ENCODE data around the gene CFAP74. TPM values are rescaled to one million over a fixed set of nuclear protein-coding genes. Genes with fewer than 3 reads are reported as not detected.

Gene CFAP74
- total RNA-seq, 2 experiments from 2014 or later: not detected

GRCh38 chr1:1919304-1920056, 84.1 kb downstream of the CFAP74 start:
- Histone ChIP-seq H3K27me3 (ENCODE audit: control insufficient read depth in 1 of 2, insufficient read depth in 2 of 2, low read length in 2 of 2) (no peaks in the 10 kb centered on the region), H3K4me3 (ENCODE audit: low read length) (peak overlapping the region; percentile 50), H3K36me3 (ENCODE audit: insufficient read depth, low read length) (no peaks in the 10 kb centered on the region), H3K4me1 (ENCODE audit: insufficient read depth, low read length) (peaks cover 26% of the 10 kb centered on the region), H3K27ac (ENCODE audit: low read depth in 1 of 2, low read length in 2 of 2) (peak overlapping the region; percentile 41 to 52), H3K9me3 (ENCODE audit: control insufficient read depth in 1 of 2, insufficient read depth in 1 of 2, low read length in 2 of 2) (no peaks in the 10 kb centered on the region)
- Mint-ChIP-seq H3K36me3 (ENCODE audit: low read depth) (no peaks in the 10 kb centered on the region), H3K4me3 (peak overlapping the region; percentile 72), H3K4me1 (ENCODE audit: low read depth) (peaks cover 4% of the 10 kb centered on the region), H3K27me3 (no peaks in the 10 kb centered on the region), H3K9me3 (no peaks in the 10 kb centered on the region), H3K27ac (peak overlapping the region; percentile 81)
- CTCF ChIA-PET: interaction anchor here (3.1 kb wide), 1 partner anchor 10 kb away, joined by 13 read pairs; no protein-coding TSS in a partner anchor
- TF ChIP-seq CTCF (IDR thresholded peaks at IDR 0.05): no peak
- intact Hi-C loops (cut with DNase I, micrococcal nuclease): loop anchor here (1.0 to 5.0 kb wide), 2 partner anchors 10 to 213 kb away; no protein-coding TSS in a partner anchor
- POLR2A ChIA-PET: interaction anchor here (0.8 kb wide), 1 partner anchor 10 kb away, joined by 5 read pairs; no protein-coding TSS in a partner anchor
- ATAC-seq (ENCODE audit: poor library complexity): peak; percentile 89
- peak; percentile 99 to 100 (median 100) for DNase-seq

- Mint-ChIP-seq H3K4me1 (ENCODE audit: low read depth) (peaks cover 4% of the 10 kb centered on the region), H3K27ac (peak within 1 kb of the TSS; percentile 81), H3K36me3 (ENCODE audit: low read depth) (no peaks in the 10 kb centered on the region), H3K27me3 (no peaks in the 10 kb centered on the region), H3K9me3 (no peaks in the 10 kb centered on the region), H3K4me3 (peak within 1 kb of the TSS; percentile 72)
- ChIA-PET POLR2A (interaction anchor here (0.8 to 1.7 kb wide), 2 partner anchors 10 kb away, joined by 5 to 6 read pairs; no protein-coding TSS in a partner anchor), CTCF (interaction anchor here (3.1 kb wide), 1 partner anchor 10 kb away, joined by 13 read pairs; no protein-coding TSS in a partner anchor)
- Histone ChIP-seq H3K9me3 (ENCODE audit: control insufficient read depth in 1 of 2, insufficient read depth in 1 of 2, low read length in 2 of 2) (no peaks in the 10 kb centered on the region), H3K4me3 (ENCODE audit: low read length) (peak within 1 kb of the TSS; percentile 50), H3K36me3 (ENCODE audit: insufficient read depth, low read length) (no peaks in the 10 kb centered on the region), H3K27ac (ENCODE audit: low read depth in 1 of 2, low read length in 2 of 2) (peak within 1 kb of the TSS; percentile 41 to 52), H3K4me1 (ENCODE audit: insufficient read depth, low read length) (peaks cover 26% of the 10 kb centered on the region), H3K27me3 (ENCODE audit: control insufficient read depth in 1 of 2, insufficient read depth in 2 of 2, low read length in 2 of 2) (no peaks in the 10 kb centered on the region)
- no peak for DNase-seq
- intact Hi-C loops (cut with DNase I, micrococcal nuclease): loop anchor here (1.0 to 5.0 kb wide), 2 partner anchors 10 to 213 kb away; no protein-coding TSS in a partner anchor
- peak; percentile 6 for ATAC-seq (ENCODE audit: poor library complexity)
- no peak for TF ChIP-seq CTCF (IDR thresholded peaks at IDR 0.05)
These were observed 84.7 kb downstream of the CFAP74 start, which contains the start of gene TMEM52 for GRCh38 chr1:1918901-1919303. Gene TMEM52 (minus strand): TSS chr1:1919279. CDS start chr1:1919265, 14 bp downstream.

GRCh38 chr1:1917995-1918900, 85.3 kb downstream of the CFAP74 start:
- Histone ChIP-seq H3K4me1 (ENCODE audit: insufficient read depth, low read length) (peaks cover 26% of the 10 kb centered on the region), H3K9me3 (ENCODE audit: control insufficient read depth in 1 of 2, insufficient read depth in 1 of 2, low read length in 2 of 2) (no peaks in the 10 kb centered on the region), H3K27me3 (ENCODE audit: control insufficient read depth in 1 of 2, insufficient read depth in 2 of 2, low read length in 2 of 2) (no peaks in the 10 kb centered on the region), H3K36me3 (ENCODE audit: insufficient read depth, low read length) (no peaks in the 10 kb centered on the region), H3K4me3 (ENCODE audit: low read length) (peak overlapping the region; percentile 50), H3K27ac (ENCODE audit: low read depth in 1 of 2, low read length in 2 of 2) (no peak overlapping the region)
- POLR2A ChIA-PET: interaction anchor here (1.7 kb wide), 1 partner anchor 9 kb away, joined by 6 read pairs; no protein-coding TSS in a partner anchor
- H3K9me3 Mint-ChIP-seq: no peaks in the 10 kb centered on the region
- intact Hi-C loops (cut with DNase I, micrococcal nuclease): loop anchor here in 1 of 2 experiments (5.0 kb wide), 1 partner anchor 214 kb away; no protein-coding TSS in a partner anchor
- no peak for TF ChIP-seq CTCF (IDR thresholded peaks at IDR 0.05)
- CTCF ChIA-PET: interaction anchor here (1.3 to 3.1 kb wide), 2 partner anchors 9 kb away, joined by 5 to 13 read pairs; no protein-coding TSS in a partner anchor
- H3K36me3 Mint-ChIP-seq (ENCODE audit: low read depth): no peaks in the 10 kb centered on the region
- H3K27ac Mint-ChIP-seq: no peak overlapping the region
- H3K4me3 Mint-ChIP-seq: peak overlapping the region; percentile 51
- peaks cover 4% of the 10 kb centered on the region for H3K4me1 Mint-ChIP-seq (ENCODE audit: low read depth)
- no peaks in the 10 kb centered on the region for H3K27me3 Mint-ChIP-seq
- DNase-seq (peak in 1 of 14 experiments; percentile 51), ATAC-seq (ENCODE audit: poor library complexity) (no peak)
